Measurements from ENCODE around the gene ARMC10.

Gene ARMC10

DNA sequence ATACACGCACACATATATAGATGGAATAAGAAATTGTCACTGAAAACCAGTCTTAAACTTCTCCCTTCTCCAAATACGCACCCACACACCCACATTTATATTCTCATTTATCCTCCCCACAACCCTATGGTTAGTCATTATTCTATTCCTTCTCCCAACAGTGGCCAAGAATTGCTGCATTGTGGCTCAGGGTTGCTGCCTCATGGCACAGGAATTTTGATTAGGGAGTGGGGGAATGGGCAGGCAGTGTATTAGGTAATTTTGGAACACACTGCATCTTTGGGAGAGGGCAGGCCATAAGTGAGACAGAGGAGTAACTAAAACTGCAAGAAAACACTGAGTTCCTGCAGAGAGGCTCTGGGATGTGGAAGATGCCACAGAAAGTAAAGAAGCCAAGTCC, 38.2 kb downstream of the ARMC10 start:
- H3K18ac ChIP-seq (ENCODE audit: low read length), result no peak overlapping the region
- H2BK120ac ChIP-seq (ENCODE audit: low read depth, low read length), result no peak overlapping the region
- no peak overlapping the region for H4K8ac ChIP-seq (ENCODE audit: low read depth, low read length)
- H3K79me1 ChIP-seq (ENCODE audit: low read length), result no peaks in the 10 kb centered on the region
- no peaks in the 10 kb centered on the region for H3K4me1 ChIP-seq (ENCODE audit: control insufficient read depth, low read depth, low read length)
- no peak overlapping the region for H2BK15ac ChIP-seq (replicated peaks; ENCODE audit: low read depth)
- H2AK5ac ChIP-seq (ENCODE audit: low read length), result no peak overlapping the region
- H3K4me3 ChIP-seq (ENCODE audit: low read length), result no peak overlapping the region
- H4K5ac ChIP-seq (ENCODE audit: low read length), result no peak overlapping the region
- H3K4me2 ChIP-seq (ENCODE audit: low read length), result no peak overlapping the region
- no peaks in the 10 kb centered on the region for H3K36me3 ChIP-seq (ENCODE audit: control insufficient read depth, insufficient read depth, low read length)
- no peak overlapping the region for H3K27ac ChIP-seq (ENCODE audit: low read depth, low read length)
- H2BK5ac ChIP-seq (ENCODE audit: low read length), result no peak overlapping the region
- DNase-seq, result peak; percentile 55
- H3K27me3 ChIP-seq (ENCODE audit: insufficient read depth, low read length, poor library complexity), result no peaks in the 10 kb centered on the region
- no peak overlapping the region for H3K56ac ChIP-seq (ENCODE audit: low read length)
- no peaks in the 10 kb centered on the region for H3K79me2 ChIP-seq (ENCODE audit: control insufficient read depth, insufficient read depth, low read length)
- WGBS (ENCODE audit: extremely low coverage, insufficient coverage, low lambda C conversion rate), result 100% methylated on average over 1 of the region's 2 CpGs
- no peak overlapping the region for H3K23ac ChIP-seq (ENCODE audit: low read length)
- no peak overlapping the region for H3K4ac ChIP-seq (ENCODE audit: low read depth, low read length)
- no peak overlapping the region for H3K9ac ChIP-seq (ENCODE audit: low read length)

DNA sequence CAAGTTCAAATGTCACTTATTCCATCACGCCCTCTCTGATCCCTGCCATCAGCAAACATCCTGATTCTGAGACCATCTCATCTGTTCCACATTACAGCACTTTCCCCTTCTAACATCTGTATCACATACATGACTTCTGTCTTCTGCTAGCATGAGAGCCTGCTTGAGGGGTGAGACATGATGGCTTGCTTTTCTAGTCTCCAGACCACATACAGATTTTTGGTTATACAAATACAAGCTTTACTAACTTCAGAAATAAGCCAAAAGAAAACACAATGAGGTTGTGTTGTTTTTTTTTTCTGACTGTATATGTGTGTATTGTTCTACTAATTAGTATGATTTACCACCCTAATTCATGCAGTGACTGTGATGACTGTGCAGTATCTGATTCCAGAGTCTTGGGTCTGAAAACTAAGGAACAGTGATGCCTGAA, 39.7 kb downstream of the ARMC10 start:
- no peak overlapping the region for H2BK5ac ChIP-seq (ENCODE audit: low read length)
- no peak overlapping the region for H3K23ac ChIP-seq (ENCODE audit: low read length)
- no peaks in the 10 kb centered on the region for H3K79me2 ChIP-seq (ENCODE audit: control insufficient read depth, insufficient read depth, low read length)
- no peak overlapping the region for H3K56ac ChIP-seq (ENCODE audit: low read length)
- no peak overlapping the region for H3K18ac ChIP-seq (ENCODE audit: low read length)
- no peak overlapping the region for H3K4me3 ChIP-seq (ENCODE audit: low read length)
- H2BK120ac ChIP-seq (ENCODE audit: low read depth, low read length), result no peak overlapping the region
- H3K4ac ChIP-seq (ENCODE audit: low read depth, low read length), result no peak overlapping the region
- no peak overlapping the region for H3K9ac ChIP-seq (ENCODE audit: low read length)
- no peak overlapping the region for H4K8ac ChIP-seq (ENCODE audit: low read depth, low read length)
- WGBS (ENCODE audit: extremely low coverage, insufficient coverage, low lambda C conversion rate), result no CpG with 5 or more reads among the region's 1 CpG
- no peaks in the 10 kb centered on the region for H3K4me1 ChIP-seq (ENCODE audit: control insufficient read depth, low read depth, low read length)
- no peak for DNase-seq
- H3K79me1 ChIP-seq (ENCODE audit: low read length), result no peaks in the 10 kb centered on the region
- H3K4me2 ChIP-seq (ENCODE audit: low read length), result no peak overlapping the region
- no peak overlapping the region for H2AK5ac ChIP-seq (ENCODE audit: low read length)
- H2BK15ac ChIP-seq (replicated peaks; ENCODE audit: low read depth), result no peak overlapping the region
- no peaks in the 10 kb centered on the region for H3K27me3 ChIP-seq (ENCODE audit: insufficient read depth, low read length, poor library complexity)
- no peak overlapping the region for H4K5ac ChIP-seq (ENCODE audit: low read length)
- H3K36me3 ChIP-seq (ENCODE audit: control insufficient read depth, insufficient read depth, low read length), result no peaks in the 10 kb centered on the region
- no peak overlapping the region for H3K27ac ChIP-seq (ENCODE audit: low read depth, low read length)

DNA sequence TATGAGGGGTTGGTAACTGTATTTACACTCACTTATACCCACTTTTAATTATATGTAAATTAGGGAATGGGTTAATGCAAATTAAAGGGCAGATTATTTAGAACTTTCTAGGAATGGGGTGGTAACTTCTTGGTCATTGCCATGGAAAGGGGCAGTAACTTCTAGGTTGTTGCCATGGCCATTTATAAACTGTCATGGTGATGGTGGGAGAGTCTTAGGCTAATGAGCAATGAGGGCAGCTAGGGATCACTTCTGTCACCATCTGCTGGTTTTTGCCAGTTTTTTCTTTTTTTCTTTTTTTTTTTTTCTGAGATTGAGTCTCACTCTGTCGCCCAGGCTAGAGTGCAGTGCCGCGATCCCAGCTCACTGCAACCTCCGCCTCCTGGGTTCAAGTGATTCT, 40.8 kb downstream of the ARMC10 start:
- Histone ChIP-seq H3K4ac (ENCODE audit: low read depth, low read length) (no peak overlapping the region), H3K56ac (ENCODE audit: low read length) (no peak overlapping the region), H2BK15ac (replicated peaks; ENCODE audit: low read depth) (no peak overlapping the region), H3K9ac (ENCODE audit: low read length) (no peak overlapping the region), H3K79me2 (ENCODE audit: control insufficient read depth, insufficient read depth, low read length) (no peaks in the 10 kb centered on the region), H3K36me3 (ENCODE audit: control insufficient read depth, insufficient read depth, low read length) (no peaks in the 10 kb centered on the region), H3K79me1 (ENCODE audit: low read length) (no peaks in the 10 kb centered on the region), H2BK120ac (ENCODE audit: low read depth, low read length) (no peak overlapping the region), H2BK5ac (ENCODE audit: low read length) (no peak overlapping the region), H3K27me3 (ENCODE audit: insufficient read depth, low read length, poor library complexity) (no peaks in the 10 kb centered on the region), H2AK5ac (ENCODE audit: low read length) (no peak overlapping the region), H3K4me3 (ENCODE audit: low read length) (no peak overlapping the region), H3K18ac (ENCODE audit: low read length) (no peak overlapping the region), H3K4me1 (ENCODE audit: control insufficient read depth, low read depth, low read length) (no peaks in the 10 kb centered on the region), H4K5ac (ENCODE audit: low read length) (no peak overlapping the region), H4K8ac (ENCODE audit: low read depth, low read length) (no peak overlapping the region), H3K4me2 (ENCODE audit: low read length) (no peak overlapping the region), H3K23ac (ENCODE audit: low read length) (no peak overlapping the region), H3K27ac (ENCODE audit: low read depth, low read length) (no peak overlapping the region)
- no CpG with 5 or more reads among the region's 4 CpGs for WGBS (ENCODE audit: extremely low coverage, insufficient coverage, low lambda C conversion rate)
- DNase-seq, result no peak

DNA sequence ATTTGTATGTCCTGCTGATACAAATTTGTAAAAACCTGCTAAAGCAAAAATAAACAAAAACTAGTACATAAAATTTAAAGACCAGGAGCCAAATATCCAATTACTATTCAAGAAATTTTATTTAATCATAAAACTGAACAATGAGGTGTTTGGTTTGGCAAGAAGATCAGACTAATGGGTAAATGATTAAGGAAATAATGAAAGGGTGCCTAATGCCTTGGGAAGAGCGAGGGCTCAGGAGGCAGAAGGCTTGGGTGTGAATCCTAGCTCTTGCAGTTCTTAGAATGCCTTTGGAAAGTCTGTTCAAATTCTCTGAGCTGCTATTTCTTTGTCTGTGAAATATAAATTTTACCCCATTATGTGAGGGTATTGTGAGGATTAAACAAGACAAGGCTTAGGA, 41.6 kb downstream of the ARMC10 start:
- no peak overlapping the region for H2BK15ac ChIP-seq (replicated peaks; ENCODE audit: low read depth)
- no peak overlapping the region for H2BK120ac ChIP-seq (ENCODE audit: low read depth, low read length)
- no peaks in the 10 kb centered on the region for H3K36me3 ChIP-seq (ENCODE audit: control insufficient read depth, insufficient read depth, low read length)
- no peak overlapping the region for H3K4me2 ChIP-seq (ENCODE audit: low read length)
- H3K18ac ChIP-seq (ENCODE audit: low read length), result no peak overlapping the region
- no peak overlapping the region for H3K4ac ChIP-seq (ENCODE audit: low read depth, low read length)
- no peaks in the 10 kb centered on the region for H3K79me2 ChIP-seq (ENCODE audit: control insufficient read depth, insufficient read depth, low read length)
- H4K8ac ChIP-seq (ENCODE audit: low read depth, low read length), result no peak overlapping the region
- H3K23ac ChIP-seq (ENCODE audit: low read length), result no peak overlapping the region
- H3K9ac ChIP-seq (ENCODE audit: low read length), result no peak overlapping the region
- no peak for DNase-seq
- no peak overlapping the region for H4K5ac ChIP-seq (ENCODE audit: low read length)
- WGBS (ENCODE audit: extremely low coverage, insufficient coverage, low lambda C conversion rate), result no CpG with 5 or more reads among the region's 1 CpG
- no peak overlapping the region for H2BK5ac ChIP-seq (ENCODE audit: low read length)
- no peaks in the 10 kb centered on the region for H3K27me3 ChIP-seq (ENCODE audit: insufficient read depth, low read length, poor library complexity)
- H3K27ac ChIP-seq (ENCODE audit: low read depth, low read length), result no peak overlapping the region
- no peak overlapping the region for H2AK5ac ChIP-seq (ENCODE audit: low read length)
- H3K79me1 ChIP-seq (ENCODE audit: low read length), result no peaks in the 10 kb centered on the region
- no peaks in the 10 kb centered on the region for H3K4me1 ChIP-seq (ENCODE audit: control insufficient read depth, low read depth, low read length)
- no peak overlapping the region for H3K4me3 ChIP-seq (ENCODE audit: low read length)
- H3K56ac ChIP-seq (ENCODE audit: low read length), result no peak overlapping the region

DNA sequence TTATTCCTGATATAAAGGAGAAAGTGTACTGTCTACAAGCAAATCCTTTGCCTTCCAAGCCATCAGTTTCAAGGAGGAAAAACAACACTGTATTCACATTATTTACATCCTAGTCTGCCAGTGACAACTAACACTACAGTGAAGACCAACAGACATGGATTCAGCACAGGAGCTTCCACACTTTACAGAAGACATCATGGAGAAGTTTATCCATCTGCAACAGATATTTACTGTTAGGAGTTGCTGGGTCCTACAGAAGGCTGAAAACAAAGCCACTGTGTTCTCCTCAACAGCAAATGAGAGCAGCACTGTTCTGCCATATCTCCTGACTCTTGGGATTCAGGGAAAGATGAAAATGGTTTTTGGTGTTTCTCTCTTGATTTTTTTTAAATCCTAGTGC, 42.1 kb downstream of the ARMC10 start:
- no peak overlapping the region for H2BK120ac ChIP-seq (ENCODE audit: low read depth, low read length)
- H3K27ac ChIP-seq (ENCODE audit: low read depth, low read length), result no peak overlapping the region
- H3K18ac ChIP-seq (ENCODE audit: low read length), result no peak overlapping the region
- H3K4me2 ChIP-seq (ENCODE audit: low read length), result no peak overlapping the region
- no peaks in the 10 kb centered on the region for H3K79me1 ChIP-seq (ENCODE audit: low read length)
- no peak for DNase-seq
- no peak overlapping the region for H3K9ac ChIP-seq (ENCODE audit: low read length)
- H2BK5ac ChIP-seq (ENCODE audit: low read length), result no peak overlapping the region
- H3K56ac ChIP-seq (ENCODE audit: low read length), result no peak overlapping the region
- H3K23ac ChIP-seq (ENCODE audit: low read length), result no peak overlapping the region
- no peaks in the 10 kb centered on the region for H3K27me3 ChIP-seq (ENCODE audit: insufficient read depth, low read length, poor library complexity)
- no peak overlapping the region for H4K8ac ChIP-seq (ENCODE audit: low read depth, low read length)
- no peak overlapping the region for H3K4ac ChIP-seq (ENCODE audit: low read depth, low read length)
- no peak overlapping the region for H2AK5ac ChIP-seq (ENCODE audit: low read length)
- H2BK15ac ChIP-seq (replicated peaks; ENCODE audit: low read depth), result no peak overlapping the region
- H3K4me1 ChIP-seq (ENCODE audit: control insufficient read depth, low read depth, low read length), result no peaks in the 10 kb centered on the region
- H3K4me3 ChIP-seq (ENCODE audit: low read length), result no peak overlapping the region
- H4K5ac ChIP-seq (ENCODE audit: low read length), result no peak overlapping the region
- no peaks in the 10 kb centered on the region for H3K36me3 ChIP-seq (ENCODE audit: control insufficient read depth, insufficient read depth, low read length)
- H3K79me2 ChIP-seq (ENCODE audit: control insufficient read depth, insufficient read depth, low read length), result no peaks in the 10 kb centered on the region

DNA sequence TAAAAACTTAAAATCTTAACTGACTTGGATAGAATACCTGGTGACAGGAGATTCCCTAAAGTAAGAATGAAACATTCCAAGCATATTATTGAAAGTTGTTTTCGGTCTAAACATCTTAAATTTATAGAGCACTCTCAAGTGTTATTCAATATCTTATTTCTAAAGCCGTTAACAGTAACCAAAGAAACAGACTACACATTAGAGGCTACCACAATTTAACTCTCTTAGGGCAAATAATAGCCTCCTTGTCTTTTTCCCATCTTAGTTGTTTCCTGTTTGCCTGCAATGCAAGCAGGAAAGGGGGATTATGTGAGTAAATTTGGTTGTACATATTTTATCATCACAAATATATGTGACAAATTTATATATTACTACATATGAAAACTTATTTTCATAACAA, 42.5 kb downstream of the ARMC10 start:
- H3K4me3 ChIP-seq (ENCODE audit: low read length), result no peak overlapping the region
- no CpG with 5 or more reads among the region's 2 CpGs for WGBS (ENCODE audit: extremely low coverage, insufficient coverage, low lambda C conversion rate)
- H3K9ac ChIP-seq (ENCODE audit: low read length), result no peak overlapping the region

More for the DNA sequence above, 42.5 kb downstream of the ARMC10 start:
- H4K8ac ChIP-seq (ENCODE audit: low read depth, low read length), result no peak overlapping the region
- H2BK15ac ChIP-seq (replicated peaks; ENCODE audit: low read depth), result no peak overlapping the region
- no peaks in the 10 kb centered on the region for H3K79me1 ChIP-seq (ENCODE audit: low read length)
- H3K36me3 ChIP-seq (ENCODE audit: control insufficient read depth, insufficient read depth, low read length), result no peaks in the 10 kb centered on the region
- H3K56ac ChIP-seq (ENCODE audit: low read length), result no peak overlapping the region
- no peak overlapping the region for H3K23ac ChIP-seq (ENCODE audit: low read length)
- H2BK120ac ChIP-seq (ENCODE audit: low read depth, low read length), result no peak overlapping the region
- H3K4me1 ChIP-seq (ENCODE audit: control insufficient read depth, low read depth, low read length), result no peaks in the 10 kb centered on the region
- no peaks in the 10 kb centered on the region for H3K27me3 ChIP-seq (ENCODE audit: insufficient read depth, low read length, poor library complexity)
- no peak overlapping the region for H2AK5ac ChIP-seq (ENCODE audit: low read length)
- no peak overlapping the region for H3K27ac ChIP-seq (ENCODE audit: low read depth, low read length)
- no peak overlapping the region for H3K4me2 ChIP-seq (ENCODE audit: low read length)
- H3K18ac ChIP-seq (ENCODE audit: low read length), result no peak overlapping the region
- H2BK5ac ChIP-seq (ENCODE audit: low read length), result no peak overlapping the region
- no peak for DNase-seq
- H4K5ac ChIP-seq (ENCODE audit: low read length), result no peak overlapping the region
- no peaks in the 10 kb centered on the region for H3K79me2 ChIP-seq (ENCODE audit: control insufficient read depth, insufficient read depth, low read length)
- no peak overlapping the region for H3K4ac ChIP-seq (ENCODE audit: low read depth, low read length)

Measured in mesendoderm (in vitro differentiated cells).